Fibroblast of skin of right quadriceps (primary cell): ENCODE data around the gene GPR84.
A peak's percentile ranks its signal among the peaks of the same experiment; 100 is the strongest.
"Not testable (repeated sequence)": the region's sequence is repeated elsewhere in the genome, so short reads cannot be mapped to it uniquely, and the experiment has no call there.

Experiments used
- DNase-seq: peaks from one replicate; pipeline ENCODE4 v3.0.0-alpha.2; 2013

Gene GPR84

DNA sequence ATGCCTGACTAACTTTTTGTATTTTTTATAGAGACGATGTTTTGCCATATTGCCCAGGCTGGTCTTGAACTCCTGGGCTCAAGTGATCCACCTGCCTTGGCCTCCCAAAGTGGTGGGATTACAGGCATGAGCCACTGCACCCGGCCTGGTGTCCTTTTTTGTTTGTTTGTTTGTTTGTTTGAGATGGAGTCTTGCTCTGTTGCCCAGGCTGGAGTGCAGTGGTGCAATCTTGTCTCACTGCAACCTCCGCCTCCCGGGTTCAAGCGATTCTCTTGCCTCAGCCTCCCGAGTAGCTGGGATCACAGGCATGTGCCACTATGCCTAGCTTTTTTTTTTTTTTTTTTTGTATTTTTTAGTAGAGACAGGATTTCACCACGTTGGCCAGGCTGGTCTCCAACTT, 10.0 kb downstream of the GPR84 start:
- not testable (repeated sequence) for DNase-seq

DNA sequence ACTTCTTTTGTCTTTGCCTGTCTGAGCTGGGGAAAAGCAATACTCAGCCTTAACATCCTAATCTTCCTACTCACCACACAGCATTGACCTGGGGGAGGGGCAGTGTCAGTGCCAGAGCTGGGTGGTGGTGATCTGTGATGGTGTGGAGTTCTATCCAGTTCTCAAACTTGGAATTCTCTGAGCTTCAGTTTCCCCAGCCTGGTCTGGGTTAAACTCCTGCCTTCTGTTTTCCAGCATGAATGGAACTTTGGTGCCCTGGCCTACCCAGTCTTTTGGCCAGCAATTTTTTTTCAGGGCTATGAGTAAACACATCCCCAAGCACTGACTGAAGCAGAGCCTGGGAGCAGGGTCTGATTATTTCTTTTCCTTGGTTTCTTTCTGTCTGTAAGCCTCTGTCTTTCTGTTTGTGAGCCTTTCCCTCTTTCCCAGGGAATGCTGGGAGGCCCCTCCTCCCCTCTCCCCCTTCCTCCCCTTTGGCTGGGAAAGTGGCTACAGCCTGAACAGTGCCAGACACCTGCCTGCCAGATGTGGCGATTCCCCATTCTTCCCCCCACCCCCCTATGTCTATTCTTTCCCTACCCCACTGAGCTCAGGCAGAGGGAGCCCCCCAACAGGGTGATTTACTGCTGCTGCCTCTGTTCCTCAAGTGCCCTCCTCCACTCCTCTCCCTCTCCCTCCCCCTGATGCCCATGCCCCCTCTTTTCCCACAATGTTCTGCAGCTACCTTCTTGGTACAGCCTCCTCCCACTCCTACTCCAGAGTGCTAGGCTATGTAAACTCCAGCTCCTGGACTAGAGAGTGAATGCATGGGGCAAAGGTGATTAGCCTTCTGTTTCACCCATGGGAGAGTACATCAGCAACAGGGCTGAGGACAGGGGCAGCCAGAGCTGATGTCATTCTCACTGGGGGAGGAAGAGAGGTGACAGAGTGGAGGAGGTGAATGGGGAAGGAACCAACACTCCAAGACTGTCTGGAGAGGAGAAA, 11.1 kb downstream of the GPR84 start:
- DNase-seq, result peak; percentile 84

GRCh38 chr12:54352022-54352531, 12.2 kb downstream of the GPR84 start:
- peak; percentile 87 for DNase-seq

DNA sequence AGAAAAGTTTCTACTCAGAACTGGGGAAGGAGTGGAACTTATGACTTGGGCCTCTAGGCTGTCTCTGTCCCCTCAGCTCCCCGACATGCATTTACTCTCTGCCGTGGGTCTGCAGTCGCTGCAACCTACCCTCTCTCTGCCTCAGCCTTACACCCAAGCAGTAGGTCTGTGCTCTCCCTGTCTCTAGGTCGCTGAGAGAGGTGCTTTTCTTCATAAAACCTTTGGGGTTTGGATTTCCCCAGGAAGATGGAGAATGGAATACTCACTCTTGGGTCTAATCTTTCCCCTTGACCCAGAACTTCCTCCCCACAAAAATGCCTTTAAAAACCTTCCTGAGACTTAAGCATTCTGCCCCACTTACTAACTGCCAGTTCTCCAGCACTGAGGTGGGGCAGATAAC, 12.9 kb downstream of the GPR84 start:
- DNase-seq, result no peak

- DNase-seq, result no peak
These were observed 13.5 kb downstream of the GPR84 start for GRCh38 chr12:54350743-54351142.

- no peak for DNase-seq
These were observed 14.6 kb downstream of the GPR84 start for GRCh38 chr12:54349679-54350078.

DNA sequence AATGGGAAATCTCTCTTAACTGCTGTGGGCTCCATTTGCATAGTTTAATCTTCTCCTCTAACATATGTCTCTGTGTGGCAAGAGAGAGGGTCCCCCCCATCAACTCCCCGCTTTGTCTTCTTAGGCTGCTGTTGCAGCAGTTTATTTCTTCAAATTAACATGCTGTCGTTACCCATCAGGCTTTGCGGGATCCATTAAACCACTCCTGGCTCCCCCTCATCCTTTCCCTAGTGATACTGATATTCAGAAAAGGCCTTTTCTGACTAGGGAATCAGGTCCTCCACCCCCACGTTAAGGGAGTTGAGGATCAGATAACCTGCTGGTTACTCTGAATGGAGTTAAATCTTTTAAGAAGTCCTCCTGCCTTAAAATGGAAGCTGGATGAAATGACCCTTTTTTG, 15.2 kb downstream of the GPR84 start:
- no peak for DNase-seq

DNA sequence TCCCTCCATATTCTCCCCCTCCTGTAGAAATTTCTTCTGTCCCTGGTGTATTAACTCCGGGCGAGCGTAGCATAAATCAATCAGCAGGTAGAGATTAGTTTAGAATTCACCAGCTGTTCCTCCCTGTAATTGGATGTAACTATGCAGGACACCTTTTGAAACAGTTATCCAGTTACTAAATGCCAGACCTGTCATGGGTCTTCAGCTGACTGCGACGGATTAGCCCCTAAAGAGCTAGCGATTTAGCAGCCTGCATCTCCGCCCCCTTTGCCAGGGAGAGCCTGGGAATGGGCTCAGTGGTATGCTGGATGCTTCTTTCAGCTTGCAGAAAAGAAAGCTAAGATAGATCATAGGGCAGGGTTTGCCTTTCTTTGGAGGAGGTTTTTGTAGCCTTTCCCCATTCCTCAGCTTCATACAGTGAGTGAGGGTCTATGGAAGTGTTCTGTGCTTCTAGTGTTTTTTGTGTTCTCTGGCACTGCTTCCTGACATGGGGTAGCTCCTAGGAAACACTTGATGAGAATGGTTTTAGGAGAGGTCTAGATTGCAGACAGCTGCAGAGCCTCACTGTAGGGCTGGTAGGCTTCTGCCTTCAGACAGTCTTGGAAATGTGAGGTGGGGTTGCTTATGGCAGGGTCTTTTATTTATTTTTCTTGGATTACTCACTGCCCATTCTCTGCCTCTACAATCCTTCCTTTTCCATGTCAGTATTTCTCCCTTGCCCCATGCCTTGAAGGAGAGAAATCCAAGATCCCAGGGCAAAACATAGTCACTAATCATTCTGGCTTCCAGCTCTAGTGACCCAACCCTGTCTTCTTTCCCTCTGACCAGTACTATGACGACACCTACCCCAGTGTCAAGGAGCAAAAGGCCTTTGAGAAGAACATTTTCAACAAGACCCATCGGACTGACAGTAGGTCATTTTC, 22.6 kb downstream of the GPR84 start:
- no peak for DNase-seq

DNA sequence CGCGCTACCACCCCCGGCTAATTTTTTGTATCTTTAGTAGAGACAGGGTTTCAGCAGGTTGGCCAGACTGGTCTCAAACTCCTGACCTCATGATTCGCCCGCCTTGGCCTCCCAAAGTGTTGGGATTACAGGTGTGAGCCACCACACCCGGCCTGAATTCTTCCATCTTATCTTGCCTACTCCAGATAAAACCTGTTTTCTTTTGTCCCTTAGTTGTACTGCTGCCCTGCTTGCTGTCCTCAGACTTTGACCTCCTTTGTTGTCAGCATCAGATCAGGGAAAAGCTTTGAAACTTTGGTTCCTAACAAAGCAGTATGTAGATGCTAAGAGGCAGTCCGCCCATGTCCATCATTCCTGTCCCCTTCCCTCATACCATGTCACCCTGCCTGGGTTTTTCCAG, 23.4 kb downstream of the GPR84 start:
- no peak for DNase-seq

GRCh38 chr12:54338698-54339296, 25.5 kb downstream of the GPR84 start:
- DNase-seq, result peak; percentile 51

- no peak for DNase-seq
These were observed 26.2 kb downstream of the GPR84 start for GRCh38 chr12:54337854-54338650.

GRCh38 chr12:54337280-54337842, 26.9 kb downstream of the GPR84 start:
- DNase-seq, result peak; percentile 16

DNA sequence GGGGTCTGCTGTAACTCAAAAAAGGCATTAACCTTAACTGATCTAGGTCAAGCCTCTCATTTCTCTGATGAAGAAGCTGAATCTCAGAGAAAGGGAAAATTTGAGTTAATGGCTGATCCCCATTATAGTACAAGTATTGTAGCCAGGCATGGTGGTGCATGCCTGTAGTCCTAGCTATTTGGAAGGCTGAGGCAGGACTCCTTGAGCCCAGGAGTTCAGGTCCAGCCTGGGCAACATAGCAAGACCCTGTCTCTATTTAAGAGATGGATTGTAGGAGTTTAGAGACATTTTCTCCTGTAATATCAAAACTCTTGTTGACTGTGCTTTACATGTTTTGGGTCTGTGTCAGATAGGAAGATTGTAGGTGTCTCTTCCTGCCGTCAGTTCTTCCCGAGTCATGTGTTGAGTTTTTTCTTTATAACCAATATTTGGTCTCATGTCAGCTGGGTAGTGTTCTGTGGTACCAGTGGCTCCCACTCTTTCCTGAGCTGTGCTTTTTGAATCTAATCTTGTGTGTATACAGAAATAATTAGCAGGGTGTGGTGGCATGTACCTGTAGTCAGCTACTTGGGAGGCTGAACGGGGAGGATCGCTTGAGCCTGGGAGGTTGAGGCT, 30.8 kb downstream of the GPR84 start:
- DNase-seq, result no peak

DNA sequence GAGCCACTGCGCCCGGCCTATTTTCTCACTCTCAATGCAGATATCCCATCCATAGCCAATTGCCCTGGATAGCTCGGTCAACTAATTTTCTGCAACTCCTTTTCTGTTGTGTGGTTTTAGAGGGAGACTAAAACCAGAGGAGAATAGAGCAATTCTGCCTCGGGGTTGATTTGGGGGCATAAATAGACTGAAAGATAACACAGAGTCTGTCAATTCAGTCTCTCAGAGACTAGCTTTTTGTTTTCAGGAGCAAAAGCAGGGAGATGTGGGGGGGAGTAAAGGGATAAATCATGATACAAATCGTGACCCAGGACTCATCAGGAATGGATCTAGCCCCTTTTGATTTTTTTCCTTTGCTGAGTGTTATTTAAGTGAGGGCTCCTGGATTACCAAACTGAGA, 32.8 kb downstream of the GPR84 start:
- DNase-seq, result no peak

DNA sequence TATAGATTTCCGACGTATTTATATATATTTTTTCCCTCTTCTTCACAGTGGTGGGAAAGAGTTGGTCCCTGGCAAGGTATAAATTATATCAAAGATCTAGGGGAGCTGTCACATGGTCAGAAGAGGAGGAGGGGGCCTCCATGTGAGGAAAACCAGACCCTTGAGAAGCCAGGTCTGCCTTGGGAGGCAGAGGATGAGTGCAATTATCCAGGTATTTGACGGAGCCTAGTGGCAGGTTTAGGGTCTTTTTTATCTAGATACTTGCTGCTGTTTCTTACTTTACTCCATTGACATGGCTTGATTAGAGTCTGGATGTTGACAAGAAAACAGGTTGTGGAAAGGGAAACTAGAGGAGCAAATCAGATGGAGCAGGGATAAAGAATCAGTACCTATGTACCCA, 33.8 kb downstream of the GPR84 start:
- no peak for DNase-seq

DNA sequence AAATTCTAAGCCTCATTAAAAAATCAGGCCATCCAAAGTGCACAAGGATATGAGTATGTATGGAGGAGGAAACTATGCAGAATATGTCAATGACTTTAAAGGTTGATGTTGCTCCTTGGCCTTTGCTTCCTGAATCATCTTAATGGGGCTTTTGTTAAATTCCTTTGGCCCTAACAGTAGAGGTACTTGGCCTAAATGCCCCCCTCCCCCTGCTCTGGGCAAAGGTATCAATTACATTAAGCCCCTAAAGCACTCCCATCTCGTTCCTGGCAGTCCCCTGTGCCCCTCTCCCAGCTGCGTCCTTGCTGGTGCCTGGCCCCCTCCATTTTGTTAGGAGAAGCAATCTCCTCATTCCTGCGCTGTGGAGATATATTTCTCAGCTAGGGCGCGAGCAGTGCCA, 34.5 kb downstream of the GPR84 start:
- peak; percentile 42 for DNase-seq

GRCh38 chr12:54328595-54329337, 35.5 kb downstream of the GPR84 start:
- no peak for DNase-seq

GRCh38 chr12:54325442-54326109, 38.7 kb downstream of the GPR84 start:
- DNase-seq, result peak; percentile 25

DNA sequence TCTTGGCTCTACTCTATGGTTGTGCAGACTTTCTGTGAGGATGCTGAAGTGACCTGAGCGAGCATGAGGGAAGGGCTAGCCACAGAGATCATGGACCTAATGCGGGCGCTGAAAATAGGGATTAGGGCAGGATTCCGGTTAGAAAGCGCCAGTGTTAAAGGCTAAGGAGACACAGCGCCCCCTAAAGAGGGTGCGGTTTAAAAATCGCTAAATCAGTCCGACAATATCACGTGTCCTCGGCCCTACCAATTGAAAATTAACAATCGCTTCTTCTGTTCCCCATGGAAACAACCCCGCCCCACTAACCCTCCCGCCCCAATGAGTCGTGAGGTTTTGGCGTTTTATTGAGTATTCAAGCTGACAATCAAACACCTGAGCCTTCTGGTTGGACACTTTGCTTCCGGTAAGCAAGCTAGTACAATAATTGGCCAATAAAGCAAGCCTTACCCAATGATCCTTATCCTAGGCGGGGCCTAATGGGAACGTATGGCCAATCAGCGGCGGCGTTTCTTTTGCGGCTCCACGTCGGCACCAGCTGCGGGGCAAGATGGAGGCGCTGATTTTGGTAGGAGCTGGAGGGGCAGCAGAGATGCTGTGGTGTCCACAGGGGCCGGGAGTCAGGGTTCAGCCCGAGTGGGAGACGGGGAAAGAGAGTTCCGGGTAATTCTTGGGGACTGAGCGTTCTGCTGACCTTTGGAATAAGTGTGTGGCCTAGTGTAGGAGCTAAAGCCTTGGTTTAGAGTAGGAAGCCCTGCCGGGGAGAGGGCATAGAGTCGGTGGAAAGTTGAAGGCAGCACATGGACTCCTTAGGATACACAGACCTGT, 39.5 kb downstream of the GPR84 start, which contains the start of gene COPZ1:
TSS of gene COPZ1 (plus strand) at position 515 of the 825 bp plus-strand sequence. CDS start at position 548, 33 bp downstream.
- peak; percentile 100 for DNase-seq
